ENCODE results near the gene LTA4H.

- TF ChIP-seq CTCF (IDR thresholded peaks at IDR 0.05) (no peak), POLR2A (IDR thresholded peaks at IDR 0.05) (no peak), EP300 (IDR thresholded peaks at IDR 0.05) (no peak)
Observed at GRCh38 chr12:96068111-96068510, 32.7 kb upstream of the LTA4H start.

Data from ovary (tissue), 3 donors.